ENCODE data around the gene FHDC1.

The FHDC1 gene

GRCh38 chr4:152957437-152958171 is 21.5 kb downstream of the FHDC1 start:
- DNase-seq (ENCODE audit: low spot score), result peak; percentile 23

- DNase-seq (ENCODE audit: low spot score), result no peak
These were observed 23.0 kb downstream of the FHDC1 start for GRCh38 chr4:152959080-152959479.

- no peak for DNase-seq (ENCODE audit: low spot score)
These were observed 24.0 kb downstream of the FHDC1 start for GRCh38 chr4:152960082-152960481.

GRCh38 chr4:152961014-152961772 is 25.1 kb downstream of the FHDC1 start:
- no peak for DNase-seq (ENCODE audit: low spot score)

GRCh38 chr4:152961773-152962115 is 25.6 kb downstream of the FHDC1 start:
- DNase-seq (ENCODE audit: low spot score), result no peak

GRCh38 chr4:152962150-152962549 is 26.0 kb downstream of the FHDC1 start:
- DNase-seq (ENCODE audit: low spot score), result no peak

- no peak for DNase-seq (ENCODE audit: low spot score)
These were observed 28.2 kb downstream of the FHDC1 start for GRCh38 chr4:152964335-152964734.

- DNase-seq (ENCODE audit: low spot score), result no peak
These were observed 29.5 kb downstream of the FHDC1 start for GRCh38 chr4:152965611-152966010.

- no peak for DNase-seq (ENCODE audit: low spot score)
These were observed 31.8 kb downstream of the FHDC1 start for GRCh38 chr4:152967907-152968306.

GRCh38 chr4:152968806-152969394 is 32.8 kb downstream of the FHDC1 start:
- DNase-seq (ENCODE audit: low spot score), result no peak

GRCh38 chr4:152970102-152970820 is 34.1 kb downstream of the FHDC1 start:
- peak; percentile 89 for DNase-seq (ENCODE audit: low spot score)

- DNase-seq (ENCODE audit: low spot score), result peak; percentile 63
These were observed 34.9 kb downstream of the FHDC1 start for GRCh38 chr4:152971053-152971452.

- peak; percentile 95 for DNase-seq (ENCODE audit: low spot score)
These were observed 36.9 kb downstream of the FHDC1 start for GRCh38 chr4:152972821-152973628.

- DNase-seq (ENCODE audit: low spot score), result no peak
These were observed 37.7 kb downstream of the FHDC1 start for GRCh38 chr4:152973629-152974467.

GRCh38 chr4:152974468-152975379 is 38.6 kb downstream of the FHDC1 start:
- DNase-seq (ENCODE audit: low spot score), result no peak

GRCh38 chr4:152975380-152976211 is 39.5 kb downstream of the FHDC1 start:
- no peak for DNase-seq (ENCODE audit: low spot score)

- DNase-seq (ENCODE audit: low spot score), result no peak
These were observed 40.2 kb downstream of the FHDC1 start for GRCh38 chr4:152976212-152976761.

GRCh38 chr4:152979731-152980330 is 43.7 kb downstream of the FHDC1 start:
- no peak for DNase-seq (ENCODE audit: low spot score)

All from kidney tubule cell (primary cell).